Epidermal melanocyte (primary cell): Measurements from ENCODE around the gene SLC25A10.

Experiments
- DNase-seq: peaks from one replicate; pipeline ENCODE4 v3.0.0; 2011; ENCODE audit warnings: low spot score; ENCODE audit not compliant: insufficient read length

SLC25A10 gene

GRCh38 chr17:81706232-81706611 lies 5.9 kb upstream of the SLC25A10 start:
- no peak for DNase-seq

DNA sequence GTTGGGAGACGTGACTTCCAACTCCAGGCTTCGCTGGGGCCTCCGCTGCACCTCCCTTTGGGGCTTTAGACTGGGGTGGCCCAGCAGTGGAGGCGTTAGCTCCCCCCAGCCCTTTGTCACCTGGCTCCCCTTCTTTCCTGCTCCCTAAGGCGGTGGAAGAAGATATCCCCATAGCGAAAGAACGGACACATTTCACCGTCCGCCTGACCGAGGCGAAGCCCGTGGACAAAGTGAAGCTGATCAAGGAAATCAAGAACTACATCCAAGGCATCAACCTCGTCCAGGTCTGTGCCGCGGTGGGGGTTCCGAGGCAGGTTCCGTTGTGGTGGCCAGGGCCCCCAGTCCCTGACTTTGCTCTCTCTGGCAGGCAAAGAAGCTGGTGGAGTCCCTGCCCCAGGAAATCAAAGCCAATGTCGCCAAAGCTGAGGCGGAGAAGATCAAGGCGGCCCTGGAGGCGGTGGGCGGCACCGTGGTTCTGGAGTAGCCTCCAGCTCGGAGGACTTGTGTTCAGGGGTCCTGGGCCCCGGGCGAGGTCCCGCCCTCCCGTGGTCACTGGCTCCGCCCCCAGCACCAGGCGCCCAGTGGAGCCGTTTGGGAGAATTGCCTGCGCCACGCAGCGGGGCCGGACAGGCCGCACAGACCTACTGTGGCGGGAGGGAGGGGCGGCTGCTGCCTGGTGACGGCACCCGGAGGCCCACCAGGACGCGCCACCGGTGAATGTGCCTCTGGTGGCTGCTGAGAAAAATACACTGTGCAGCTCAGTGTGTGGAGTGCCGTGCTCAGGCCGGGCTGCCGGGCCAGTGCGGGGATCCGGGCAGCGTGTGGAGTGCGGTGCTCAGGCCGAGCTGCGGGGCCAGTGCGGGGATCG lies 5.1 kb upstream of the SLC25A10 start:
- no peak for DNase-seq

- no peak for DNase-seq
These were observed 4.1 kb upstream of the SLC25A10 start for GRCh38 chr17:81707725-81708646.

DNA sequence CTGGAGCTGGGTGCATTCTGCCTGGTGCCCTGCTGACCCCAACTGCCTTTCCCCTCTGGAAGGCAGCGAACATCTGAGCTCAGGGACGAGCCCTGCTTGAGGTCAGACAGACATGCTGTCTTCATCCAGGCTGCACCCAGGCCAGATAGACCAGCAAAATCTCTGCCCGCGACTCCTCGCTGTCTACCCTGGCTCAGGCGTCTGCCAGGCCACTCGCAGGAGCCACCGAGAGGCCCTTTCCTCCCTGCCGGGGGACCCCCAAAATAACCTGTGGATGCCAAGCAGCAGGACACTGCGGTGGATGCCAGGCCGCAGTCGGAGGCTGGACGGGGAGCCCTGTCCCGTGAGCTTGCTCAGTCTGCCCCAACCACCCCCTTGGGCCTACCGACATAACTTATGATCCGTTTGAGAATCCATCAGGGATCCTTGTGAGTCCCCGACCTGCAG lies 3.3 kb upstream of the SLC25A10 start:
- no peak for DNase-seq

- no peak for DNase-seq
These were observed 1.4 kb upstream of the SLC25A10 start for GRCh38 chr17:81710514-81711308.

DNA sequence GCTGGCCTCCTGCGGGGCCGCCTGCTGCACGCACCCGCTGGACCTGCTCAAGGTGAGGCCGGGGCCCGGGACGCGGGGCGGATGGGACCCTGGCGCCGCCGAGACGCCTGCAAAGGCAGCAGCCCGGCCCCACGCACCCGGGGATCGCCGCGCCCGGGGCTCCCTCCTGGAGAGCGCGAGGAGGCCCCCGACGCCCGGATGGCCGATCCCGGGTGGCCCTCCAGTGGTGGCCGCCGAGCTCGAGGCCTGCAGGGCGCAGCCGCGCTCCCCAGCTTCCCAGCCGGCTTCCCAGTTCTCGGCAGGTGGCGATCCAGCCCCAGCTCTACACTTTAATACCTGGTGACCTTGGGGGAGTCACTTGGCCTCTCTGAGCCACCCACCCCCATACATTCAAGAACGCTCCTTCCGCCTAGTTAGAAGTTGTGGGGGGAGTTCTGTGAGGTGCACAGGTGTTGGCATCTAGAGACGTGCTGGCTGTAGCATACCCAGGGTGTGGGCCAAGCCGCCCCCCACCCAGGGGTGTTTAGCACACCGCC lies 452 bp downstream of the SLC25A10 start:
- no peak for DNase-seq

- DNase-seq, result peak; percentile 89
These were observed 996 bp downstream of the SLC25A10 start for GRCh38 chr17:81713004-81713555.

- no peak for DNase-seq
These were observed 1.7 kb downstream of the SLC25A10 start for GRCh38 chr17:81713556-81714411.

DNA sequence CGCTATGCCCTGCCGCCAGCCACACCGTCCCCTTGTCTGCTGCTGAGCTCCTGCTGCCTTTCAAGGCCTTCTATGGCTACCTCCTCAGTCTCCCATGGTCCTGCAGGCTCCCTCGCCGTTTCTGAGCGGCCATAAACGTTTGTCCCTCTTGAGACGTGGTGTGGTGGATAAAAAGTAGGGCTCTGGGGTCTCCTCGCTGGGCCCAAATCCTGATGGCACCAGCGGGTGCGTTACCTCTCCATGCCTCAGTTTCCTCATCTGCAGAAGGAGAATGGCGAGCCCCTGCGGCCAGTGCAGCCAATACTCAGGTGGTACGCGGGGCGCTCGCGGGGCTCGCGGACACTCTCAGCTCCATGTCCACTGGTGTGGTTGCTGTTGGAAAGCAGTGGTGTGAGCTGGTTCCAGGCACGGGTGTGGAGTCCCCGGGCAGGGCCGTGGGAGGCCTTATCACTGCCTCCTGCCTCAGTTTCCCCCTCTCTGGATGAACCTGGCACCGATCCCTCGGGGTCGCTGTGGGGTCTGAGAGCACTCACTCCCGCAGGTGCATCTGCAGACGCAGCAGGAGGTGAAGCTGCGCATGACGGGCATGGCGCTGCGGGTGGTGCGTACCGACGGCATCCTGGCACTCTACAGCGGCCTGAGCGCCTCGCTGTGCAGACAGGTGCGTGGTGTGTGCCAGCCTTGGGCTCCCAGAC lies 2.5 kb downstream of the SLC25A10 start:
- no peak for DNase-seq

- no peak for DNase-seq
These were observed 3.2 kb downstream of the SLC25A10 start for GRCh38 chr17:81715107-81715871.

- no peak for DNase-seq
These were observed 4.0 kb downstream of the SLC25A10 start for GRCh38 chr17:81715872-81716673.

GRCh38 chr17:81716674-81716996 lies 4.6 kb downstream of the SLC25A10 start:
- no peak for DNase-seq

DNA sequence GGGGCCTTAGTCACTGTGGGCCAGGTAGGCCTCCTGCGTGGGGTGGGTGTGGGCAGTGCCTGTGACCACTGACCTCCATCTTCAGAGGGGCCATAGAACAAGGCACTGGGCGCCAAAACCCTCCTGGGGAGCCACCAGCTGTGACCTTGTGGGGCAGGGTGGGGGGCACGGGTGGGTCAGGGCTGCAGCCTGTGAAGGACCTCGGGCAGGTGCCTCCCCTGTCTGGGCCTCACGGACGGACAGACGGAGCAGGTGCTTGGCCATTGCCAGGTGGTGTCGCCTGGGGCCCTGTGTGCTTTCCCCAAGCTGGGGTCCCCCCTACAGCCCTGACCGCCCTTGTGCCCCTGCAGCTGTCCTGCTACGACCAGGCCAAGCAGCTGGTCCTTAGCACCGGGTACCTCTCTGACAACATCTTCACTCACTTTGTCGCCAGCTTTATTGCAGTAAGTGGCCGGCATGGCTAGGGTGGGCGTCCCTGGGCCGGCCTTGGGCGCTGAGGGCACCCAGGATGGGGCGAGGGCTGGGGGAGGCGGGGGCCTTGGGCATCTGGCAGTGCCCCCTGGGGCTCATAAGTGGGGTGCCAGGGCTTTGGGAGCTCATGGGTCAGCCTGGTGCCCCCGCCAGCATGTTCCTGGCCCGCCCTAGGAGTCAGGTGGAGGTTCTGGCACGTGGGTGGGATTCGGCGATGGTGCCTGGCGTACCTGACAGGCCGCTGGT lies 5.1 kb downstream of the SLC25A10 start:
- DNase-seq, result no peak

DNA sequence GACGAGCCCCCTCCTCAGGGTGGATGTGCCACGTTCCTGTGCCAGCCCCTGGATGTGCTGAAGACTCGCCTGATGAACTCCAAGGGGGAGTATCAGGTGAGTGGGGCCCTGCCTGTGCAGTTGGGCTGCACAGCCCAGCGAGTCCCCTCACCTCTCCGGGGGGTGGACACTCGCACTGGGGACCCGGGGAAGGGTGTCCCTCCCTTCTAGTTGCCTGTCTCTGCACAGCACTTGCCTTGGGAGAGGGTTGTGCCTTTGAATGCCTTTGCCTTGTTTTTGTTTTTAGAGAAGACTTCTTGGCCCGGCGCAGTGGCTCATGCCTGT lies 5.6 kb downstream of the SLC25A10 start:
- no peak for DNase-seq

GRCh38 chr17:81719410-81720266 lies 7.6 kb downstream of the SLC25A10 start:
- DNase-seq, result no peak

GRCh38 chr17:81720267-81721071 lies 8.4 kb downstream of the SLC25A10 start:
- DNase-seq, result no peak
